Thyroid gland (tissue), 4 donors: ENCODE results near the gene DNAJC1. TPM values are rescaled to one million over a fixed set of nuclear protein-coding genes. Genes with fewer than 3 reads are reported as not detected.

Experiments
- DNase-seq, 2 donors: peaks; one replicate each; pipeline ENCODE4 v3.0.0-alpha.2; 2019
- H3K27ac ChIP-seq, 3 donors: fragments of 200-600 bp; sonication (generic); 1 replicate in 2 of 3; 2 replicates in 1 of 3; pipeline ENCODE4 v1.5.1; 2016 to 2019; ENCODE audit warnings: mild to moderate bottlenecking in 1 of 3, moderate library complexity in 1 of 3
- H3K27me3 ChIP-seq: fragments of 200-600 bp; sonication (generic); one replicate; pipeline ENCODE4 v1.5.1; 2019
- H3K36me3 ChIP-seq, 2 donors: fragments of 200-600 bp; sonication (generic); one replicate each; pipeline ENCODE4 v1.5.1; 2016 to 2019
- H3K4me1 ChIP-seq, 2 donors: fragments of 200-600 bp; sonication (generic); one replicate each; pipeline ENCODE4 v1.5.1; 2017 to 2019
- H3K4me3 ChIP-seq, 3 donors: fragments of 200-600 bp; sonication (generic); replicated peaks in 1 of 3; 1 replicate in 2 of 3; 2 replicates in 1 of 3; pipeline ENCODE4 v1.5.1; 2016; ENCODE audit warnings: mild to moderate bottlenecking in 1 of 3
- H3K9me3 ChIP-seq: fragments of 200-600 bp; sonication (generic); one replicate; pipeline ENCODE4 v1.5.1; 2017
- CTCF ChIP-seq, 6 experiments: fragments of 200-600 bp in 3 of 6; fragments of 450-650 bp in 3 of 6; sonication (generic) in 3 of 6; IDR thresholded peaks; one replicate each; pipeline ENCODE4 v1.5.1; 2016 to 2019; ENCODE audit warnings: antibody characterized with exemption in 6 of 6, mild to moderate bottlenecking in 2 of 6, inconsistent platforms in 1 of 6, moderate library complexity in 1 of 6
- POLR2A ChIP-seq, 2 donors: fragments of 450-650 bp; IDR thresholded peaks; one replicate each; pipeline ENCODE4 v1.6.1; 2017; ENCODE audit warnings: antibody characterized with exemption in 2 of 2, mild to moderate bottlenecking in 2 of 2, moderate library complexity in 1 of 2
- WGBS, 2 donors: methylation state at CpG; one replicate each; pipeline ENCODE4 v1.1.5; 2017; 5-methylcytosine and 5-hydroxymethylcytosine counted together
- intact Hi-C: fragments of 100-400 bp; cut with DNase I; formaldehyde crosslinking; loops from one replicate; pipeline ENCODE4 v1.15.1; 2023
- total RNA-seq, 4 donors: library from RNA; depleted of rRNA; stranded (reverse); fragments of >200 nt; gene quantifications; one replicate each; pipeline ENCODE4 v1.2.3, GENCODE V29; 2016

DNAJC1 gene
- total RNA-seq, 4 donors from 2014 or later = 73.4 to 157 (median 95.6) TPM

- H3K27me3 ChIP-seq = no peaks in the 10 kb centered on the region
- TF ChIP-seq CTCF (IDR thresholded peaks at IDR 0.05) = no peak
- TF ChIP-seq POLR2A (IDR thresholded peaks at IDR 0.05) = no peak
- no peak overlapping the region for H3K27ac ChIP-seq
- H3K9me3 ChIP-seq = no peaks in the 10 kb centered on the region
- no peak overlapping the region for H3K4me3 ChIP-seq
- H3K36me3 ChIP-seq = no peaks in the 10 kb centered on the region
- H3K4me1 ChIP-seq = no peaks in the 10 kb centered on the region
- intact Hi-C loops = no loop called here
- WGBS, 2 donors = 0 to 42% methylated on average over 1 of the region's 1 CpG
- no peak for DNase-seq
These were observed 200.2 kb downstream of the DNAJC1 start for GRCh38 chr10:21803374-21803773.

GRCh38 chr10:21801609-21802008 is 201.9 kb downstream of the DNAJC1 start:
- H3K4me1 ChIP-seq = no peaks in the 10 kb centered on the region
- no peak overlapping the region for H3K27ac ChIP-seq
- no peak overlapping the region for H3K4me3 ChIP-seq
- H3K9me3 ChIP-seq = no peaks in the 10 kb centered on the region
- intact Hi-C loops = no loop called here
- H3K27me3 ChIP-seq = no peaks in the 10 kb centered on the region
- TF ChIP-seq POLR2A (IDR thresholded peaks at IDR 0.05) (no peak), CTCF (IDR thresholded peaks at IDR 0.05) (no peak)
- DNase-seq = no peak
- WGBS, 2 donors = 97 to 98% methylated on average over 5 of the region's 5 CpGs
- H3K36me3 ChIP-seq = no peaks in the 10 kb centered on the region

GRCh38 chr10:21797984-21798765 is 205.4 kb downstream of the DNAJC1 start:
- intact Hi-C loops = no loop called here
- TF ChIP-seq POLR2A (IDR thresholded peaks at IDR 0.05) (no peak), CTCF (IDR thresholded peaks at IDR 0.05) (no peak)
- no peaks in the 10 kb centered on the region for H3K4me1 ChIP-seq
- H3K4me3 ChIP-seq = no peak overlapping the region
- WGBS, 2 donors = 93% methylated on average over 5 of the region's 5 CpGs
- no peaks in the 10 kb centered on the region for H3K9me3 ChIP-seq
- H3K36me3 ChIP-seq = no peaks in the 10 kb centered on the region
- no peak for DNase-seq
- H3K27ac ChIP-seq = no peak overlapping the region
- H3K27me3 ChIP-seq = no peaks in the 10 kb centered on the region

GRCh38 chr10:21797533-21797932 is 206.0 kb downstream of the DNAJC1 start:
- TF ChIP-seq CTCF (IDR thresholded peaks at IDR 0.05) (no peak), POLR2A (IDR thresholded peaks at IDR 0.05) (no peak)
- Histone ChIP-seq H3K9me3 (no peaks in the 10 kb centered on the region), H3K4me1 (no peaks in the 10 kb centered on the region), H3K4me3 (no peak overlapping the region), H3K27me3 (no peaks in the 10 kb centered on the region), H3K27ac (no peak overlapping the region), H3K36me3 (no peaks in the 10 kb centered on the region)
- WGBS, 2 donors = 98% methylated on average over 3 of the region's 3 CpGs
- DNase-seq = no peak
- intact Hi-C loops = no loop called here

- no peaks in the 10 kb centered on the region for H3K36me3 ChIP-seq
- H3K4me1 ChIP-seq = no peaks in the 10 kb centered on the region
- no peaks in the 10 kb centered on the region for H3K27me3 ChIP-seq
- intact Hi-C loops = no loop called here
- H3K4me3 ChIP-seq = no peak overlapping the region
- no peak for DNase-seq
- WGBS, 2 donors = 97% methylated on average over 2 of the region's 2 CpGs
- no peak for TF ChIP-seq POLR2A (IDR thresholded peaks at IDR 0.05)
- no peak for TF ChIP-seq CTCF (IDR thresholded peaks at IDR 0.05)
- H3K27ac ChIP-seq = no peak overlapping the region
- no peaks in the 10 kb centered on the region for H3K9me3 ChIP-seq
These were observed 212.3 kb downstream of the DNAJC1 start for GRCh38 chr10:21791276-21791675.
